CD4-positive, alpha-beta T cell (primary cell): ENCODE results near the gene WNT8B. TPM values are rescaled to one million over a fixed set of nuclear protein-coding genes. Genes with fewer than 3 reads are reported as not detected.

Experiments used
- ATAC-seq: fragments of 200-7000 bp; cut with Tn5 transposase; one replicate; pipeline ENCODE4 v1.10.0; 2022; ENCODE audit warnings: mild to moderate bottlenecking; ENCODE audit not compliant: poor library complexity
- CTCF ChIA-PET: fragments of 350-600 bp; sonication (Branson Sonifier 250); formaldehyde crosslinking; loops from one replicate; lab custom pipeline; 2021; ENCODE audit warnings: antibody characterized with exemption, inconsistent platforms; lab: Charles Lee
- POLR2A ChIA-PET: fragments of 350-600 bp; sonication (Branson Sonifier 250); formaldehyde crosslinking; loops from one replicate; lab custom pipeline; 2021; ENCODE audit warnings: antibody characterized with exemption, inconsistent platforms; lab: Charles Lee
- DNase-seq, 14 experiments: peaks; one replicate each; pipeline ENCODE4 v3.0.0-alpha.2; 2013 to 2020; ENCODE audit warnings: mixed read lengths in 2 of 14
- H3K27ac ChIP-seq, 2 donors: one replicate each; pipeline versions ENCODE4 v1.5.1 to v1.7.0; 2013; ENCODE audit warnings: low read length in 2 of 2, low read depth in 1 of 2, mild to moderate bottlenecking in 1 of 2
- H3K27me3 ChIP-seq, 2 experiments: 1 replicate in 1 of 2; 2 replicates in 1 of 2; pipeline versions ENCODE4 v1.6.1 to v1.7.0; 2013; ENCODE audit warnings: low read length in 2 of 2, control low read depth in 1 of 2, mild to moderate bottlenecking in 1 of 2, moderate library complexity in 1 of 2; ENCODE audit not compliant: insufficient read depth in 2 of 2, control insufficient read depth in 1 of 2
- H3K36me3 ChIP-seq: one replicate; pipeline ENCODE4 v1.6.1; 2013; ENCODE audit warnings: low read length, control low read depth; ENCODE audit not compliant: insufficient read depth
- H3K4me1 ChIP-seq: one replicate; pipeline ENCODE4 v1.6.1; 2013; ENCODE audit warnings: low read length, control low read depth; ENCODE audit not compliant: insufficient read depth
- H3K4me3 ChIP-seq: one replicate; pipeline ENCODE4 v1.5.1; 2013; ENCODE audit warnings: mild to moderate bottlenecking, low read length, moderate library complexity
- H3K9me3 ChIP-seq, 2 experiments: 1 replicate in 1 of 2; 2 replicates in 1 of 2; pipeline versions ENCODE4 v1.6.1 to v1.7.0; 2013; ENCODE audit warnings: low read length in 2 of 2, mild to moderate bottlenecking in 2 of 2, control low read depth in 1 of 2, moderate library complexity in 1 of 2; ENCODE audit not compliant: control insufficient read depth in 1 of 2, insufficient read depth in 1 of 2
- H3K27ac Mint-ChIP-seq: one replicate; pipeline ENCODE4 v1.8.0; 2020; ENCODE audit warnings: mixed read lengths
- H3K27me3 Mint-ChIP-seq: one replicate; pipeline ENCODE4 v1.8.0; 2021; ENCODE audit warnings: mixed read lengths
- H3K36me3 Mint-ChIP-seq: one replicate; pipeline ENCODE4 v1.8.0; 2021; ENCODE audit warnings: low read depth, mixed read lengths
- H3K4me1 Mint-ChIP-seq: one replicate; pipeline ENCODE4 v1.8.0; 2021; ENCODE audit warnings: low read depth, mixed read lengths
- H3K4me3 Mint-ChIP-seq: one replicate; pipeline ENCODE4 v1.8.0; 2020; ENCODE audit warnings: mild to moderate bottlenecking, mixed read lengths
- H3K9me3 Mint-ChIP-seq: one replicate; pipeline ENCODE4 v1.8.0; 2020; ENCODE audit warnings: mixed read lengths
- intact Hi-C, 2 experiments: fragments of 100-400 bp; cut with DNase I in 1 of 2; cut with micrococcal nuclease in 1 of 2; formaldehyde crosslinking; loops; one replicate each; pipeline versions ENCODE4 v1.15.1 to v1.9.0; 2023 to 2025; cut with DNase I, micrococcal nuclease
- total RNA-seq, 174 experiments: library from RNA in 2 of 174; stranded (reverse) in 2 of 174; gene quantifications; one replicate each; pipeline ENCODE4 v1.2.3 and lab custom pipeline; 2021 to 2026
- TF ChIP-seq, protein P1 (sequence below): fragments of 200-600 bp; IDR thresholded peaks from one replicate; pipeline ENCODE4 v1.8.0; 2022; ENCODE audit warnings: antibody characterized with exemption, mild to moderate bottlenecking

Gene WNT8B
- total RNA-seq, 2 experiments from 2014 or later, result not detected

DNA sequence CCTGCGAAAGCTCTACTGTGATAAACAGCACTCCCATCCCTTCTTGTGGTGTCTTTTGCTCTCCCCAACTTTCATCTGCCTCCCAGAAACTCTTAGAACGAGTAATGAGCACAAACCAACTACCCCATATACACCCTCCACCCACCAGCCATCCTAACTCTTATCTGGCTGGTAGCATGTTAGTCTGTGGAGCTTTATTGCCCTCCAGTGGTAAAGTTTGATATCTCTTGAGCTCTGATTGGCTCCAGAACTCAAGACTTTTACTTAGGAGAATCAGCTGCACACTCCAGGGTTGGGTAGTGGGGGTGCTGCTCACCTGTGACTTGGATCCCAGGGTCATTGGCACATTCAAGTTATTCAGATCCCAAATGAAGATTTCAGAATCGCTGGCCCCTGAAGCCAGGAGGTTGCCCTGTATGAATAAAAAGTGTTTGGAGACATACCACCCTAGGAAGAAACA, 45.9 kb downstream of the WNT8B start:
- CTCF ChIA-PET, result interaction anchor here (0.8 to 6.8 kb wide), 16 partner anchors 10 to 170 kb away, joined by 3 to 67 read pairs (median 4); partner anchors contain the start of genes HIF1AN and SCD

DNA sequence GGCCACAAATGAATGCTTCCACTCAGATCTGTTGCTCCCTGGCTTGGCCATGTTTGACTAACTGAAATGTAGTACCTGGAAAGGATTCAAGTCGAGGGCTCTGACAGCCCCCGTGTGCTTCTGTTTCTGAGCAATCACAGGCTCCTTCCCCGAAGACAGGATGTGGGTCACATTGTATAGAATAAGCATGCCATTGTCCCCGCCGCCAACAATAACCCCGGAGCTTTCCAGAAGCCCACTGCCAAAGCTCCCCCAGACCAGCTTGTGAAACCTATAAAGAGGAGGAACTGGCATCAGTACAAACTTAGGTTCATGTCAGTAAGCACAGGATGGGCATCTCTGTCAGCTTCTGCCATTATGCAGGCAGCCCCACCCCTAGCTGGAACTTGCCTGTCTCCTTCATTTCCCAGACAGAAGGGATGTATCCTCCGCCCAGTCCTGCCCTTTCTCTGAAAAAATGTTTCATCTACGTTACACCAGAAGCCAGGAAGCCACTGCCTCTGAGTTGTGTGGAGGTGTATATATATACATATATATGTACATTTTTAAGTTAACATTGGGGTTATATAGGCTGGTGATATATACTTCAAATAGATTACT, 46.5 kb downstream of the WNT8B start:
- ChIA-PET POLR2A (interaction anchor here (0.6 to 3.1 kb wide), 6 partner anchors 9 to 223 kb away, joined by 3 to 25 read pairs (median 8); partner anchors contain the start of genes HIF1AN, NDUFB8 and SEC31B), CTCF (interaction anchor here (0.8 to 6.8 kb wide), 17 partner anchors 9 to 170 kb away, joined by 3 to 67 read pairs (median 4); partner anchors contain the start of genes HIF1AN and SCD)
- peak overlapping the region; percentile 61 for H3K4me3 Mint-ChIP-seq
- Histone ChIP-seq H3K9me3 (no peaks in the 10 kb centered on the region), H3K27ac (peak overlapping the region in 1 of 2 donors; percentile 36), H3K4me3 (peak overlapping the region; percentile 2), H3K4me1 (peaks cover 48% of the 10 kb centered on the region), H3K36me3 (peaks cover 31% of the 10 kb centered on the region), H3K27me3 (no peaks in the 10 kb centered on the region)
- peaks cover 48% of the 10 kb centered on the region for H3K36me3 Mint-ChIP-seq
- intact Hi-C loops, result loop anchor here in 1 of 2 experiments (2.0 to 10.0 kb wide), 4 partner anchors 27 to 665 kb away; no protein-coding TSS in a partner anchor
- DNase-seq (peak in 10 of 14 experiments; percentile 9 to 67 (median 44)), ATAC-seq (peak; percentile 12)
- peaks cover 53% of the 10 kb centered on the region for H3K4me1 Mint-ChIP-seq
- no peaks in the 10 kb centered on the region for H3K9me3 Mint-ChIP-seq
- TF ChIP-seq, protein P1, sequence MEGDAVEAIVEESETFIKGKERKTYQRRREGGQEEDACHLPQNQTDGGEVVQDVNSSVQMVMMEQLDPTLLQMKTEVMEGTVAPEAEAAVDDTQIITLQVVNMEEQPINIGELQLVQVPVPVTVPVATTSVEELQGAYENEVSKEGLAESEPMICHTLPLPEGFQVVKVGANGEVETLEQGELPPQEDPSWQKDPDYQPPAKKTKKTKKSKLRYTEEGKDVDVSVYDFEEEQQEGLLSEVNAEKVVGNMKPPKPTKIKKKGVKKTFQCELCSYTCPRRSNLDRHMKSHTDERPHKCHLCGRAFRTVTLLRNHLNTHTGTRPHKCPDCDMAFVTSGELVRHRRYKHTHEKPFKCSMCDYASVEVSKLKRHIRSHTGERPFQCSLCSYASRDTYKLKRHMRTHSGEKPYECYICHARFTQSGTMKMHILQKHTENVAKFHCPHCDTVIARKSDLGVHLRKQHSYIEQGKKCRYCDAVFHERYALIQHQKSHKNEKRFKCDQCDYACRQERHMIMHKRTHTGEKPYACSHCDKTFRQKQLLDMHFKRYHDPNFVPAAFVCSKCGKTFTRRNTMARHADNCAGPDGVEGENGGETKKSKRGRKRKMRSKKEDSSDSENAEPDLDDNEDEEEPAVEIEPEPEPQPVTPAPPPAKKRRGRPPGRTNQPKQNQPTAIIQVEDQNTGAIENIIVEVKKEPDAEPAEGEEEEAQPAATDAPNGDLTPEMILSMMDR, result no peak
- peak overlapping the region; percentile 85 for H3K27ac Mint-ChIP-seq
- no peaks in the 10 kb centered on the region for H3K27me3 Mint-ChIP-seq

More for the DNA sequence above, 45.9 kb downstream of the WNT8B start:
- intact Hi-C loops, result loop anchor here (1.0 to 10.0 kb wide), 9 partner anchors 10 to 664 kb away; no protein-coding TSS in a partner anchor
- Histone ChIP-seq H3K9me3 (no peaks in the 10 kb centered on the region), H3K36me3 (peaks cover 32% of the 10 kb centered on the region), H3K27me3 (no peaks in the 10 kb centered on the region), H3K4me1 (peaks cover 48% of the 10 kb centered on the region), H3K27ac (peak overlapping the region in 1 of 2 donors; percentile 36), H3K4me3 (peak overlapping the region; percentile 2)
- TF ChIP-seq, protein P1, result peak; percentile 64
- peaks cover 50% of the 10 kb centered on the region for H3K36me3 Mint-ChIP-seq
- H3K27ac Mint-ChIP-seq, result peak overlapping the region; percentile 85
- peak; percentile 47 for ATAC-seq
- peaks cover 53% of the 10 kb centered on the region for H3K4me1 Mint-ChIP-seq
- POLR2A ChIA-PET, result interaction anchor here (0.5 to 3.1 kb wide), 7 partner anchors 10 to 223 kb away, joined by 3 to 25 read pairs (median 5); partner anchors contain the start of genes HIF1AN, NDUFB8 and SEC31B
- H3K27me3 Mint-ChIP-seq, result no peaks in the 10 kb centered on the region
- H3K9me3 Mint-ChIP-seq, result no peaks in the 10 kb centered on the region
- peak overlapping the region; percentile 61 for H3K4me3 Mint-ChIP-seq
- DNase-seq, result peak in 10 of 14 experiments; percentile 5 to 84 (median 39)

- Histone ChIP-seq H3K36me3 (peaks cover 25% of the 10 kb centered on the region), H3K4me3 (no peak overlapping the region), H3K4me1 (peaks cover 48% of the 10 kb centered on the region), H3K27me3 (no peaks in the 10 kb centered on the region), H3K27ac (peak overlapping the region in 1 of 2 donors; percentile 19), H3K9me3 (no peaks in the 10 kb centered on the region)
- ATAC-seq (peak; percentile 90), DNase-seq (peak; percentile 31 to 91 (median 60))
- Mint-ChIP-seq H3K4me1 (peaks cover 53% of the 10 kb centered on the region), H3K4me3 (peak overlapping the region; percentile 81), H3K27me3 (no peaks in the 10 kb centered on the region), H3K27ac (peak overlapping the region; percentile 85), H3K36me3 (peaks cover 40% of the 10 kb centered on the region), H3K9me3 (no peaks in the 10 kb centered on the region)
- CTCF ChIA-PET, result interaction anchor here (0.6 to 6.8 kb wide), 11 partner anchors 8 to 632 kb away, joined by 3 to 67 read pairs (median 4); partner anchors contain the start of genes BLOC1S2 and HIF1AN
- intact Hi-C loops, result loop anchor here in 1 of 2 experiments (2.0 kb wide), 1 partner anchor 24 kb away; the partner anchor contains the start of gene HIF1AN
- POLR2A ChIA-PET, result interaction anchor here (0.5 to 3.8 kb wide), 7 partner anchors 8 to 847 kb away, joined by 3 to 25 read pairs (median 5); partner anchors contain the start of genes HIF1AN and SEC31B
- TF ChIP-seq, protein P1, result no peak
Observed at GRCh38 chr10:100510533-100511308, 47.9 kb downstream of the WNT8B start.
